Astrocyte (in vitro differentiated cells and primary cell): ENCODE measurements around the gene ALOX12.

Experiments used
- CTCF ChIP-seq: IDR thresholded peaks from 2 replicates; pipeline ENCODE4 v1.5.1; 2011; ENCODE audit warnings: low read depth, mild to moderate bottlenecking, inconsistent platforms, low read length, moderate library complexity; ENCODE audit not compliant: insufficient read depth
- EZH2 ChIP-seq: IDR thresholded peaks from 2 replicates; pipeline ENCODE4 v1.6.1; 2012; ENCODE audit warnings: mild to moderate bottlenecking, low read length, inconsistent platforms; ENCODE audit not compliant: insufficient read depth

GRCh38 chr17:7011415-7011814, 15.6 kb downstream of the ALOX12 start:
- no peak for TF ChIP-seq CTCF
- TF ChIP-seq EZH2: no peak
